ENCODE results near the gene GPR151. TPM values are rescaled to one million over a fixed set of nuclear protein-coding genes. Genes with fewer than 3 reads are reported as not detected.

Gene GPR151
- total and polyA plus RNA-seq, 2 of the 8 experiments (the other 6 are each of a cell fraction or from before 2014, with no cell fraction given) = 0.03 TPM; not detected in 1

DNA sequence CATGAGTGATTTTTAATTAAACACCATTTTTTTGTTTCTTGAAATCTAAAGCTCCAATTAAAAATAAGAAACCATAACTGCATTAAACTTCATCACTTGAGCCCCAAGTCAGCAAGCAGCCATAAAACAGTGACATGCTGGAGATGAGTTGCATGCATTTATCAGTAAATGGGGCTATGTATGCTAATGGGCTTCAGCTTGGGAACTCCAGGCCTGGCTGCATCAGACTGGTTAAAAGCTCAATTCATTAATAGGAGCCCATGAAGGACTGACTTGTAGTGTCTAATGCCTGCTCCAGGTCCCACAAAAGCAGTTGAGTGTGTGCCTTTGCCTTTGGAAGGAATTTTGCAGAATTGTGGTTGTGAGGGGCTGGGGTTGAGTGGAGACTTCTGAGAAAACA lies 33.6 kb upstream of the GPR151 start:
- Histone ChIP-seq H3K79me1 (ENCODE audit: low read depth, low read length) (no peaks in the 10 kb centered on the region), H2BK15ac (ENCODE audit: low read length) (no peak overlapping the region), H4K20me1 (replicated peaks in 1 of 2; ENCODE audit: control insufficient read depth in 1 of 2, insufficient read depth in 2 of 2, low read length in 2 of 2) (no peaks in the 10 kb centered on the region), H3K9me3 (ENCODE audit: insufficient read depth in 2 of 2, low read depth in 1 of 2, low read length in 1 of 2) (no peaks in the 10 kb centered on the region), H3K18ac (ENCODE audit: extremely low read depth, low read length) (no peak overlapping the region), H3K4me3 (ENCODE audit: extremely low read depth in 1 of 4, insufficient read depth in 2 of 4, low read depth in 3 of 4, low read length in 4 of 4) (no peak overlapping the region), H2BK120ac (replicated peaks; ENCODE audit: low read depth, low read length) (no peak overlapping the region), H3K4me1 (replicated peaks in 1 of 4; ENCODE audit: control insufficient read depth in 3 of 4, insufficient read depth in 4 of 4, low read length in 3 of 4) (no peaks in the 10 kb centered on the region), H3K27ac (ENCODE audit: low read depth, low read length) (no peak overlapping the region), H3K14ac (ENCODE audit: insufficient read length) (no peak overlapping the region), H3K56ac (replicated peaks; ENCODE audit: insufficient read length, low read depth, low read length) (no peak overlapping the region), H2AFZ (ENCODE audit: low read length) (no peak overlapping the region), H2BK5ac (ENCODE audit: low read depth, low read length) (no peak overlapping the region), H4K5ac (ENCODE audit: insufficient read length, low read depth, low read length) (no peak overlapping the region), H3K4me2 (ENCODE audit: insufficient read depth in 1 of 2, low read depth in 2 of 2, low read length in 2 of 2) (no peak overlapping the region), H3K23ac (ENCODE audit: insufficient read length) (no peak overlapping the region), H3K23me2 (ENCODE audit: low read depth, low read length) (no peaks in the 10 kb centered on the region), H3K4ac (replicated peaks; ENCODE audit: insufficient read length, low read depth, low read length) (no peak overlapping the region), H3K9ac (replicated peaks in 1 of 4; ENCODE audit: extremely low read depth in 1 of 4, low read depth in 3 of 4, low read length in 3 of 4) (no peak overlapping the region), H2AK5ac (ENCODE audit: low read depth, low read length) (no peak overlapping the region), H3K79me2 (ENCODE audit: control insufficient read depth in 1 of 2, insufficient read depth in 2 of 2, low read length in 2 of 2) (no peaks in the 10 kb centered on the region), H3K27me3 (replicated peaks in 1 of 4; ENCODE audit: control insufficient read depth in 3 of 4, extremely low read depth in 1 of 4, insufficient read depth in 3 of 4, low read length in 3 of 4) (no peaks in the 10 kb centered on the region), H3K36me3 (ENCODE audit: control insufficient read depth in 2 of 4, insufficient read depth in 4 of 4, low read length in 3 of 4) (no peaks in the 10 kb centered on the region), H4K8ac (ENCODE audit: extremely low read depth, insufficient read depth, low read length) (no peak overlapping the region), H4K91ac (replicated peaks; ENCODE audit: insufficient read length, low read length) (no peak overlapping the region), H2BK12ac (ENCODE audit: low read depth, low read length) (no peak overlapping the region), H2BK20ac (ENCODE audit: low read length) (no peak overlapping the region)
- POLR2A ChIA-PET (ENCODE audit: partially characterized antibody) = no interaction called here
- CTCF ChIA-PET (ENCODE audit: partially characterized antibody) = interaction anchor here (0.6 to 1.4 kb wide), 7 partner anchors 19 to 444 kb away, joined by 3 to 7 read pairs (median 3); no protein-coding TSS in a partner anchor
- FAIRE-seq = no peak
- no peak for DNase-seq (ENCODE audit: low read depth in 1 of 2, low spot score in 2 of 2)
- no peak for TF ChIP-seq TCF12 (IDR thresholded peaks at IDR 0.05; ENCODE audit: low read depth, low read length)
- TF ChIP-seq KDM4A (IDR thresholded peaks at IDR 0.05; ENCODE audit: low read depth, low read length, severe bottlenecking) = no peak
